Cardiac septum (tissue), 1 donor: ENCODE results near the gene EMC1. TPM values are rescaled to one million over a fixed set of nuclear protein-coding genes. Genes with fewer than 3 reads are reported as not detected.
"Not testable (repeated sequence)": the region's sequence is repeated elsewhere in the genome, so short reads cannot be mapped to it uniquely, and the experiment has no call there.

Source experiments
- DNase-seq: peaks from one replicate; pipeline ENCODE4 v3.0.0-alpha.2; 2020; ENCODE audit warnings: low spot score
- intact Hi-C: fragments of 100-400 bp; cut with DNase I; formaldehyde crosslinking; loops from one replicate; pipeline ENCODE4 v1.14.0; 2022
- total RNA-seq: library from RNA; stranded (reverse); fragmentation: NEBNext Ultra II Directional; extraction: Animal tissue kit (Norgen Biotek cat#: 25700); gene quantifications from one replicate; pipeline ENCODE4 v1.2.1, GENCODE V29; 2021
- donor health status: DM: no; HTN: no; CAD: no.

The EMC1 gene
- total RNA-seq, 1 donor from 2014 or later, result 28.6 TPM

GRCh38 chr1:19262744-19263143 lies 11.4 kb upstream of the EMC1 start:
- intact Hi-C loops, result no loop called here
- DNase-seq, result no peak

GRCh38 chr1:19262047-19262446 lies 10.7 kb upstream of the EMC1 start:
- intact Hi-C loops, result no loop called here

GRCh38 chr1:19260211-19261138 lies 9.2 kb upstream of the EMC1 start:
- intact Hi-C loops, result no loop called here
- no peak for DNase-seq

More at GRCh38 chr1:19262047-19262446, 10.7 kb upstream of the EMC1 start:
- no peak for DNase-seq

DNA sequence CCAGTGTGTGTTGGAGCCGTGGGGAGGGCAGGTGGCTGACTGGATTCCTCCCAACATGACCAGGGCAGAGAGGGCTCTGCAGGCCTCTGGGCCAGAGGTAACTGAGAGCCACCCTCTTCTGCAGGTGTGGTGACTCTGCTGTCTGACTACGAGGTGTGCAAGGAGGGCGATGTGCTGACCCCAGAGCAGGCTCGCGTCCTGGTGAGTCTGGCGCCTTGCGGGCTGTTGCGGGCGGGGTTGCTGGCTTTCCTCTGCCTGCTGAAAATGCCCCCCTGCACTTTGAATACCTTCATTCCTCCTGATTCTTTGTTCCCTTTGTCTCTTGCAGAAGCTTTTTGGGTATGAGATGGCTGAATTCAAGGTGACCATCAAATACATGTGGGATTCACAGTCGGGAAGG lies 7.0 kb upstream of the EMC1 start:
- intact Hi-C loops, result loop anchor here (5.0 kb wide), 1 partner anchor 394 kb away; no protein-coding TSS in a partner anchor
- no peak for DNase-seq

GRCh38 chr1:19257178-19257914 lies 6.0 kb upstream of the EMC1 start:
- no peak for DNase-seq
- intact Hi-C loops, result loop anchor here (5.0 kb wide), 1 partner anchor 395 kb away; no protein-coding TSS in a partner anchor

GRCh38 chr1:19256301-19256700 lies 5.0 kb upstream of the EMC1 start:
- DNase-seq, result not testable (repeated sequence)
- intact Hi-C loops, result loop anchor here (5.0 kb wide), 1 partner anchor 396 kb away; no protein-coding TSS in a partner anchor

DNA sequence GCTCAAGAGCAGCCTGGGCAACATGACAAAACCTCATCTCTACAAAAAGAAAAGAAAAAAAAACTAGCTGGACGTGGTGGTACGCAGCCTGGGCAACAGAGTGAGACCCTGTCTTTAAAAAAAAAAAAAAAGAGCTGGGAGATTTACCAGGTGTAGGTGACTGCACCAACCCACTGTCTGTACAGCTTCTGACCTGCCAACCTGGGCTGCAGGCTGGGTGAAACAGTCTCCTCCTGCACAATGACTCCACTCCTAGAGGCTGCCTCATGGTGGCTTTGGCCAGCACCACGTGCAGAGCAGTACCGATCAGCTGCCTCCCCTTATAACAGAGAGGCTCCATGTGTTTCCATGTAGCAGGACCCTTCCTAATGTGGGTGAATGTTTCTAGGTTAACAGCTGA lies 4.0 kb upstream of the EMC1 start:
- DNase-seq, result no peak
- intact Hi-C loops, result loop anchor here (5.0 kb wide), 1 partner anchor 397 kb away; no protein-coding TSS in a partner anchor

GRCh38 chr1:19254416-19254815 lies 3.1 kb upstream of the EMC1 start:
- intact Hi-C loops, result loop anchor here (5.0 kb wide), 2 partner anchors 42 to 58 kb away; partner anchors contain the start of genes AKR7A2, SLC66A1 and UBR4
- DNase-seq, result no peak

GRCh38 chr1:19250629-19251304 lies 557 bp downstream of the EMC1 start:
- DNase-seq, result no peak
- intact Hi-C loops, result loop anchor here (5.0 kb wide), 2 partner anchors 38 to 62 kb away; partner anchors contain the start of genes AKR7A2, SLC66A1 and UBR4

- DNase-seq, result peak; percentile 82
Observed at GRCh38 chr1:19240673-19241538, 10.4 kb downstream of the EMC1 start.

DNA sequence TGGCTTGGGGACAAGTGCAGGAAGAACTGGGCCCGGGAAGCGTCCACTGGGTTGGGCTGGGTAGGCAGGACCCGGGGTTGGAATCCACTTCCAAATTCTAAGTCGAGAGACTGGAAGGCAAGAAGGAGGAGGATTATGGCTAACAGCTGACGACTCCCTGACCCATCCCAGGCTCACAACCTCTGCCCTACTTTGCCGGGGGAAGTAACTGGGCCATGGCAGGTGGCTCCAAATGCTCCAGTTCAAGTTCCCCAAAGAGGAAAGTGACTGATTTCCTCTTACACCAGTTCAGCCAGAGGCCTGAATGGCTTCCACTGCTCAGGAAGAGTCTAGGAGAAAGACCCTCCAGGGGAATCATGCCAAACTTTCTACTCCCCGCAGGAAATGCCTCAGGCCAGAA lies 11.4 kb downstream of the EMC1 start:
- intact Hi-C loops, result loop anchor here (5.0 kb wide), 1 partner anchor 63 kb away; no protein-coding TSS in a partner anchor
- no peak for DNase-seq

More at GRCh38 chr1:19240673-19241538, 10.4 kb downstream of the EMC1 start:
- intact Hi-C loops, result loop anchor here (5.0 kb wide), 1 partner anchor 64 kb away; no protein-coding TSS in a partner anchor

- intact Hi-C loops, result no loop called here
- DNase-seq, result no peak
Observed at GRCh38 chr1:19234224-19234623, 17.1 kb downstream of the EMC1 start.

- intact Hi-C loops, result no loop called here
Observed at GRCh38 chr1:19232524-19232846, 18.8 kb downstream of the EMC1 start.

DNA sequence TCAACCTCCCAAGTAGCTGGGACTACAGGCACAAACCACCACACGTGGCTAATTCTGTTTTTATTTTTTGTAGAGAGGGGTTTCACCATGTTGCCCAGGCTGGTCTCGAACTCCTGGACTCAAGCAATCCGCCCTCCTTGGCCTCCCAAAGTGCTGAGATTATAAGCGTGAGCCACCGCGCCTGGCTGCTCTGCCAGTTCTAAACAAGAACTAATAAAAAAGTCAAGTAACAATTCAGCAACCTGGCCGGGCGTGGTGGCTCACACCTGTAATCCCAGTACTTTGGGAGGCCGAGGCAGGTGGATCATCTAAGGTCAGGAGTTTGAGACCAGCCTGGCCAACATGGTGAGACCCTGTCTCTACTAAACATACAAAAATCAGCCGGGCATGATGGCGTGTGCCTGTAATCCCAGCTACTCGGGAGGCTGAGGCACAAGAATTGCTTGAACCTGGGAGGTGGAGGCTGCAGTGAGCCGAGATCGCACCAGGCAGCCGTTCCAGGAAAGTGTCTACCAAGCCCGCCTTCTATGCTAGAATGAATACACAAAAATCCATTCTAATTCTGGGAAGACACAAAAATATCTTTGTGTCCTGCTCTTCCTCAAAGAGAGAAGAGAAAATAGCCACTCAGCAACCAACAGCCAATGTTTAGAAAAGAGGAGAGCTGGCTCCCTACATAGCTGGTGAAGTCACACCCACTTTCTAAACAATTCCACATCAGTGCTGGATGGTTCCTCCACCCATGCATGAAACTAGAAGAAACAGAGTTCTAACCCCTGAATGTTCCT lies 19.4 kb downstream of the EMC1 start:
- DNase-seq, intact Hi-C loops: not testable (repeated sequence)

More at GRCh38 chr1:19232524-19232846, 18.8 kb downstream of the EMC1 start:
- no peak for DNase-seq

DNA sequence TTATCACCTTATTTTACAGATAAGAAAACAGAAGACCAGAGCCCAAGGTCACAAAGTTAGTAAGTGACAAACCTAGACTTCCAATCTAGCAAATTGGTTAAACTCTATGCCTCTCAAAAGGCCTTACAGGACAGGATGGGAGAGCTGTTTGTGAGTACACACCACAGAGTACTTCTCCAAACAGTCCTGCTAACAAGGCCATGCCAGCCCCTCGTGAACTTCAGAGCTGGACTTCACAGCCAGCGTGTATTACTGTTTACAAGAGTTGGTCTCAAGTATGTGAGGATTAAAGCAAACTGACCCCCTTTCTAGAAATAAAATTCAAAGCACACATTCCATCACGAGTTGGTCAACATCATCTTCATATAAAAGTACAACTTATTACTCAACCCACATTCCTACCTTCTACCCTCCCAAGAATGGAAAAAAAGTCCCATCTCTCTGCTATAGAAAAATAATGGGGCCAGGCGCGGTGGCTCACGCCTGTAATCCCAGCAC lies 21.4 kb downstream of the EMC1 start:
- no peak for DNase-seq
- intact Hi-C loops, result no loop called here

DNA sequence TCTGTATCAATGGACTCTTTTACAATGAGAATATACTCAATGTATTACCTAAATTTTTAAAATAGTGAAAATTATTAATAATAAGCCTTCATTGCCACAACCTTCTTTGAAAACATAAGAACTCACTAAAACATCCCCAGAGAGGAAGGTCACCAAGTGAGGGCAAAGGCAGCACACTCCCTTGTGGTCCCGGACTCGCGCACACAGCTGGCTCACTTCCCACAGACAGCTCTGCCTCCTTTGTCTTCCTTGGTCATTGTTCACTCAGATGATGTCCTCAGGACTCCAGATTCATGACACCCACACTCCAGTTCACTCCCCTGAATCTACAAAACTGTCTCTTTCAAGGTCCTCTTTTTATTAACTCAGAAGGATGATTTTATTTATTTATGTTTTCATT lies 22.1 kb downstream of the EMC1 start:
- DNase-seq, result no peak
- intact Hi-C loops, result no loop called here

DNA sequence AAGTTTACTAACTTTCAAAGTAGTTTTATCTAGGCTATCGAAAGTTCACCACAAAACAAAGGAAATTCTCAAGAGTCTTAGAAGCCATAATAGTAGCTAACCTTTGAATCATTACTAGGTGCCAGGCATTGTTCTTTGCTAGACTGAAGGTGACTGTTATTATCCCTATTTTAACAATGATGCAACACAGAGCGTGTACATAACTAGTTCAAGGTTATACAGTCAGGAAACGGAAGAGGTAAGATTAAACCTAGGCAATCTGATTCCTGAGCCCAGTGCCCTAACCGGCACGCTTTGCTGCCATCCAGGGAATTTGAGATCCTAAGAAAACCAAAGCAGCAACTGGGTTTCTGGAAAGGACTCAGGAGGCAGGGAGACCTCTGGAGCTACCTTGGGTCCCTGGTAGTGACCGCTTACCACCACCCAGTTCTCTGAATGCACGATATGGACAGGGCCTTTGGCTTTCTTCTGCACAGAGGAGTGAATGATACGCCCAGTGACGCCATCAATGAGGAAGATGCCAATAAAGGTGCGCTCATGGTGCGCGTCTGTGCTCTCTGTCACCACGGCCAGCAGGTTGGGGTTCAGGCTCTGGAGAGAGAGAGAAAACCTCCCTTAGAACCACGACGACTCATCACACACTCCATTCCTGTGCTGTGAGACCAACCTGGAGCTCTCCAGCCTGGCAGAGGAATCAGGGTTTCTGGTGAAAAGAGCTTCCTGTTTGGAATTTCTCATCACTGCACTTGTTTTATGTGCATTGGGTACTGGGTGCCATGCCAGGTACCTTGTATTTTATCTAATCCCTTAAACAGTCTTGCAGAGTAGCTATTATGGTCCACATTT lies 28.1 kb downstream of the EMC1 start:
- intact Hi-C loops, result no loop called here
- no peak for DNase-seq
